ENCODE measurements around the gene FGF7.

DNA sequence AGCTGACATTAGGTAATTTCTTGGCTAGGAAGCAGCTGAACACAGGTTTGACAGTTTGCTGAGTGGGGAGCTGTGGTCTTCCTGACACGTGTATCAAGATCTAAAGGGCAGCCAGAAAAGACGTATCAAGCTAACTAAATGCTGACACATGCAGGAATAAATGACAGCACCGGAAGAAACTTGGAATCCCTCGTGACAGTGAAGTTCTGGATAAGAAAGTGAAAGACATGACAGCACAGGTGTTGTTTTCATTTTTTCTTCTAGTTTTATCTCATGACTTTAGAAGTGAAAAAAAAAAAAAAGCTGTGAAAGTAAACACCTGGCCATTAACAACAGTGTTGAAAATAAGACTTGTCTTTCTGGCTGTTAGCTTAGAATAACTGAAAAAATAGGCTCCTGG, 48.7 kb downstream of the FGF7 start:
- TF ChIP-seq, protein P1, sequence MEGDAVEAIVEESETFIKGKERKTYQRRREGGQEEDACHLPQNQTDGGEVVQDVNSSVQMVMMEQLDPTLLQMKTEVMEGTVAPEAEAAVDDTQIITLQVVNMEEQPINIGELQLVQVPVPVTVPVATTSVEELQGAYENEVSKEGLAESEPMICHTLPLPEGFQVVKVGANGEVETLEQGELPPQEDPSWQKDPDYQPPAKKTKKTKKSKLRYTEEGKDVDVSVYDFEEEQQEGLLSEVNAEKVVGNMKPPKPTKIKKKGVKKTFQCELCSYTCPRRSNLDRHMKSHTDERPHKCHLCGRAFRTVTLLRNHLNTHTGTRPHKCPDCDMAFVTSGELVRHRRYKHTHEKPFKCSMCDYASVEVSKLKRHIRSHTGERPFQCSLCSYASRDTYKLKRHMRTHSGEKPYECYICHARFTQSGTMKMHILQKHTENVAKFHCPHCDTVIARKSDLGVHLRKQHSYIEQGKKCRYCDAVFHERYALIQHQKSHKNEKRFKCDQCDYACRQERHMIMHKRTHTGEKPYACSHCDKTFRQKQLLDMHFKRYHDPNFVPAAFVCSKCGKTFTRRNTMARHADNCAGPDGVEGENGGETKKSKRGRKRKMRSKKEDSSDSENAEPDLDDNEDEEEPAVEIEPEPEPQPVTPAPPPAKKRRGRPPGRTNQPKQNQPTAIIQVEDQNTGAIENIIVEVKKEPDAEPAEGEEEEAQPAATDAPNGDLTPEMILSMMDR (IDR thresholded peaks at IDR 0.05): no peak
- TF ChIP-seq POLR2A (IDR thresholded peaks at IDR 0.05): no peak

Data from adrenal gland (tissue), 5 donors.